Dedifferentiated amniotic fluid mesenchymal stem cell (primary cell): Measurements from ENCODE around the gene NR3C2.
"Not testable (repeated sequence)": the region's sequence is repeated elsewhere in the genome, so short reads cannot be mapped to it uniquely, and the experiment has no call there.

ENCODE experiments used
- DNase-seq: peaks from one replicate; pipeline ENCODE4 v3.0.0-alpha.2; 2016; ENCODE audit errors: extremely low spot score

The NR3C2 gene

DNA sequence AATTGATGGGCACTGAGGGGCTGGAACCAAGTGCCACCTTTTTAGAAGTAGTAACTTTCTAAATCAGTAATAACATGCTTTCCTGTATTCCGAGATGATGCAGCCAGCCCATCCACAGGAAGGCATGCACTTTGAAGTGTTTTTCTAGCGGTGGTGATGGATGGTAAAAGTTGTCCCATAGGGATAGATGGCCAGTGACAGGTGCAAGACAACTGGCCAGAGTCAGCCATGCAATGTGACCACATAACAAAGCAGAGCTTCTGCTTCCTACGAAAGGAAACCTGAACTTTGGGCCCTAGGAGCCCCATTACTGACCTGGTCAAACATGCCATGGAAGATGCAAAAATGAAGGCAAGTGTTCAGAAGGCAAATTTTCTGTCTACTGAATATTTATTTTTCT, 72.3 kb downstream of the NR3C2 start:
- no peak for DNase-seq

DNA sequence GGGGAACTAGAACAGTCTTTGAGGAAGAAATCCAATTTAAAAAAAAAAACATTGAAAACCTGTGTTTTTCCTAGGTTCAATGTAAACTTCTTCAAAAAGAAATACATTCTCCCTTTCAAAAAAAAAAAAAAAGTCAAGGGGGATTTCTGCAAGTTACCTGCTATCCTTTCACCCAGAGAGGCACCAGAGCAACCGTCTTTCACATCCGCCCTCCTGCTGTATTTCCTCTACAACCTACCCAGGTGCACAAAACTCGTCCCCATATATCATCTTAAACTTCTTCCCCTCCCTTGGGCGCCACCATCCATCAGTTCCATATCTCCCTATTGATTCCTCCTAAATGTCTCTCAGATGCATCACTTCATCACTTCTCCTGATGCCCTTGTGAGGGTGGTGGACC, 74.5 kb downstream of the NR3C2 start:
- no peak for DNase-seq

- DNase-seq, result no peak
Observed at GRCh38 chr4:148366251-148366650, 76.0 kb downstream of the NR3C2 start.

DNA sequence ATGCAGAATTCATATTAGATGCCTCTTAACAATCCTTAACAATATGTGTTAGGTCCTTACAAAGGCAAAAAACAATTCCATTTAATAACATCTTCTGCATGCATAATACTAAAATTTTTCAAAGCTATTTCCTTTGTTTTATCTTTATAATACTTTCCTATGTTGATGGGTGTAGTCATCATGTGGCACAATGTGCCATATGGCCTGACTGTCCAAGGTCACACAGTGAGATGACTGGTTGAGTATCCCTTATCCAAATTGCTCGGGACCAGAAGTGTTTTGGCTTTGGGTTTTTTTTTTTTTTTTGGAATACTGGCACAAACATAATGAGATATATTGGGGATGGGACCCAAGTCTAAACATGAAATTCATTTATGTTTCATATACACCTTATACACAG, 77.7 kb downstream of the NR3C2 start:
- DNase-seq, result no peak

DNA sequence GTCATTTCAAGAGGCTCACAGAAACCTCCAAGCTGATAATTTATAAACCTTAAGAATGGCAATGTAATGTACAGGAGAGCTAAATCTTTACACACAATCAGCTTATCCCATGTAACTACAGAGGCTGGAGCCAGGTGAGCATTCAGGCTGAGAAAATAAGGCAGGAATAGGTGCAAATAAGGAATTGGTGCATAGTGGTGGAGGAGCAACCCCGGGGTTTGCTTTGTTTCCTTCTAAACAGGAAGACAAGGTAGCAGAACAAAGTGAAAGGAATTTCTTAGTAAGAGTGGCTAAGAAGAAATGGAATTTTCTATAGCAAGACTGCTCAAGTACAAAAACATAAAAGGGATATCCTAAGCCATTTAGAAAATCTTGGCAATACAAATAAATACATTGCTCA, 82.4 kb downstream of the NR3C2 start:
- no peak for DNase-seq

DNA sequence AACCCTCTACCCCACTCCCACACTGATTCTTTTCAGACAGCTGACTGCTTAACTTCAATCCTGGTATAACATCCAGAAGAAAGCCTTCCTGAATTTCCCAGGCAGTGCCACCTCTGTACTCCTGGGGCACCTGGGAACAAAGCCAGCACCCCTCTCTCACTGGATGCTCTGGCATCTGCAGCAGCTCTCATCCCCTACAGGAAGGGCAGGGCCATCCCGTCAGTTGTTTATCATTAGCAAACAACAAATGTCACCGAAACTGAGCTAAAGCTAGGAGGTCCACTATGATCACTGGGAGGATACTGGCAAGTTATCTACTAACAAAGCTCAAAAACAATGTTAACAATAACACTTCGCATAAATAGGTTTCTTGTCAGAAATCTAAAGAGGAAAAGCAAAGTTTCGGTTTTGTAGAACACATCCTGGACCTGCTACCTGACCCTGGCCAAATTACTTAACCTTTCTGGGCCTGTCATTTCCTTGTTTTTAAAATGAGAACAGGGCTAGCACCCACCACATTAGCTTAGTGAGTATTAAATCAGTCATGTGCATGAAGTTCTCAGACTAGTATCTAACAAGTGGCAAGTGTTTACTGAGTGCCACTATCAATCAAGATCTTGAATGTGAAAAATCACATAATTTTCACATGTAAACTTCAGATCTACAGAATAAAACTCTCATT, 86.6 kb downstream of the NR3C2 start:
- DNase-seq, result no peak

DNA sequence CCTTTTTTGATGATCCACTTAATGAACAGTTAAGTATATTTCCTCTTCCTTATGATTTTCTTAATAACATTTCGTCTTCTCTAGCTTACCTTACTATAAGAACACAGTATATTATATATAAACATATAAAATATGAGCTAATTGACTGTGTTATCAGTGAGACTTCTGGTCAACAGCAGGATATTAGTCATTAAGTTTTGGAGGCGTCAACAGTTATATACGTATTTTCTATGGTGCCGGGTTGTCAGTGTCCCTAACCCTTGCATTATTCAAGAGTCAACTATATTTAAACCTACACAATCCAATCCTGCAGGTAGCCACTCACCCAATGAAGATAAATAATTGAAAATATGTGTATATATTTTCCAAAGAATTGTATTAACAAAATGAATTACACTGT, 88.0 kb downstream of the NR3C2 start:
- DNase-seq, result no peak

GRCh38 chr4:148353571-148353970, 88.6 kb downstream of the NR3C2 start:
- DNase-seq, result no peak

DNA sequence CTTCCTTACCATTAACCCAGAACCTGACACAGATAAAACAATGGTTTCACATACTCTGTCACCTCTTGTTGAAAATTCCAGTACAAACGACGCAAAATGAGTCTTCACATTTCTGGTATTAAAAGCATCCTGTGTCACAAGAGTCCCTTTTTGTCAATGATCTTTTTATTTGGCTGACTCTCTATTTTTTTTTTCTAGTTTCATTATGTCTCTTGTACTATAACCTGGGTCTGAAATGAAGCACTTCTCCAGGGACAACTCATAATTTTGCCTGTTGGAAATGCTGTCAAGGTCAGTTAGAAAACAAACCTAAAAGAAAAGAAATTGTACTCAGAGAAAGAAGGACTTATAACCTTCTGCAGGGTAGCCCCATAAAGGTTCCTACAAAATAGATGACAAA, 93.1 kb downstream of the NR3C2 start:
- DNase-seq, result no peak

DNA sequence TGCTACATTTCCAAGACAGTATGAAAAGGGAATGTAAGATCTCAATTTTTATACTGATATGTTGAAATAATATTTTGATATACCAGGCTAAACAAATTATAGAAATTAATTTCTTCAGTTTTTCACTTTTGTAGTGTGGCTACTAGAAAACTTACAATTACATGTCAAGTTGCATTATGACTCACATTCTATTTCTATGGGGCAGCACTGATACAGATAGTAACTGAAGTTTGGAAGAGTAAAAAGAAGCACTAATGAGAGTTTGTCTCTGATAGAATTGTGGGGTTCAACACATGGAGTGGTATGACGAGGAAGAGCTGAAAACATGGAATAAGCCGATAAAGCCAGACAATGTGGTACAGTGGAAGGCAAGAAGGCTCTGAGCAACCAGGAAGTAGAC, 95.6 kb downstream of the NR3C2 start:
- DNase-seq, result no peak

- no peak for DNase-seq
Observed at GRCh38 chr4:148345509-148345908, 96.7 kb downstream of the NR3C2 start.

DNA sequence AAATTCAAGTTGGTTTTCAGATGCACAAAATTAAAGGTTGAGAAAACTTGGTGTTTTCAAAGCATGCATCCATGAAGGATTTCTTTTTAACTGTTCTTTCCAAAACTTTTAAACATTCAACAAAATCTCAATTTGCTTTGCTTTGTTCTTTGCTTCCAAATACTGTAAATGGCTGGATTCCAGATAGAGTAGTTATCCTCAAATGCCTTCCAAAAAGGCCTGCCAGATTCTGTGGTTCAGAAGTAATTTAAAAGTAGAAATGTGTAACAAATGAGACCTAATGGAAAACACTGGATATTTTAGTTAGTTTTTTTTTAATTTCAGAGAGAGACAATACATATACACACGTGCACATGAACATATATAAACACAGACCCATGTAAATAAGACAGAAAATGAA, 97.3 kb downstream of the NR3C2 start:
- DNase-seq, result no peak

DNA sequence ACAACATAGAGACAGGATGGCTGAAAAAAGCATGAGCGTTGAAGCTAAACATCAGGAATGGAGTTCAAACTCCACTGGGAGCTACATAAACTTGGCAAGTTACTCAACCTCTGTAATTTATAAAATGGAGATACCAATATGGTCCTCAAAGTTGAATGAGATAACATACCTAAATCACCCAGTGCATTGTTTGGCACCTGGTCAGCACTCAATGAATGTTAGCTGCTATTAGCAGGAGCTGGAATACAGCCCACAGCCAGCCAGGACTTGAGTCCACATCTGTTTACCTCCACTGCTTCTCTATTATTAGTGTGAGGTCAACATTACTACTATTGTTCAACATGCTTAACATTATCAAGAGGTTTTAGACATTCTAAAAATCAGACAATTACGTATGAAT, 97.9 kb downstream of the NR3C2 start:
- DNase-seq, result no peak

DNA sequence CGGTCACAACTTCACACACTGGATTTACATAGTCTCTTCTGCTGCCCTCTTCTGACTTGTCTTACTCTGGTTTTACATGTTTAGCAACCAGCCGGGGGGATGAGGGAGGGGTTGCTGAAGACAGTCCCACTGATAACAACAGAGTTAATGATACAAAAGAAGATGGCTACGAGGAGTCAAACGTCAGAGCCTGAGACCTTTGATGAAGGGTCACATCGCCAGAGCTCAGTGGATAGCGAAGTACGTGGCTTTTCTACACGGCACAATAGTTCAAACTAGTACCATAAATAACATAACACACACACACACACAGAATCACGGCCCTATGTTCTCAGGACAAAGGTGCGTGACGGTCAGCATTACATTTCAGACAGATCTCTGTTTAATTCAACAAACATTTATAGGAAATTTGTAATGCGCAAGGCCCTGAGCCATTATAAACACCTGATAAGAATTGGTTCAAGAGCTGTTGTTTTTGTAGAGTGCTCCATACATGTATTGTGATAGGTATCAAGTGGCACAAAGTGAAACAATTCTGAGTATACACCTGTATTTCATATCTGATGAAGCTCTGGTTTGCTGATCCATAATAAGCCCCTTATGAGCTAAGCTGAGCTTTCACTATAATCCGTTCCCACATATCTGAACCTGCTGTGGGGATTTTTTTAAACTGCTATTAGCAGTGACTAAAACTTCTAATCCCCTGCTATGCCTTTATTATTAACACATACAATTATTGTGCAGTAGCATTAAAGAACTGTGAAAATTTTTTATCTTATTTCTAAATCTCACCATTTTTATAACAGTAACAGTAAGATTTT, 100.0 kb downstream of the NR3C2 start:
- no peak for DNase-seq

DNA sequence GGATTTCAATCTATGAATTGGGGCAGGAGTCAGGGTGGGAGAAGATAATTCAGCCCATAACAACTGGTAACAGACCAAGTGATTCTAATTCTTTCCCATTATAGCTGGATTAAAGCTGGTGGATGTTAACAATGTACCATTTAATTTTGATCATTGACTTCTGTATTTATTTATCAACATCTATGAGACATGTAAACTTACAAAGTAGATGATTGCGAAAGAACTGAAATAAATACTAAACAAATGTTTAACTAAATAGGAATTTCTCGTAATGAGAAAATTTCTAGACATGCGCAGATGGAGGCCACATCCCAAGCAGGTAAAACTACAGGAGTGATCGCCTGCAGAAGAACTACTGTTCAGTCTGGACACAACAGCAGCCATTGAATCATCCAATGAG, 107.1 kb downstream of the NR3C2 start:
- no peak for DNase-seq

- DNase-seq, result no peak
Observed at GRCh38 chr4:148333265-148333664, 108.9 kb downstream of the NR3C2 start.

GRCh38 chr4:148332486-148332885, 109.7 kb downstream of the NR3C2 start:
- DNase-seq, result no peak

DNA sequence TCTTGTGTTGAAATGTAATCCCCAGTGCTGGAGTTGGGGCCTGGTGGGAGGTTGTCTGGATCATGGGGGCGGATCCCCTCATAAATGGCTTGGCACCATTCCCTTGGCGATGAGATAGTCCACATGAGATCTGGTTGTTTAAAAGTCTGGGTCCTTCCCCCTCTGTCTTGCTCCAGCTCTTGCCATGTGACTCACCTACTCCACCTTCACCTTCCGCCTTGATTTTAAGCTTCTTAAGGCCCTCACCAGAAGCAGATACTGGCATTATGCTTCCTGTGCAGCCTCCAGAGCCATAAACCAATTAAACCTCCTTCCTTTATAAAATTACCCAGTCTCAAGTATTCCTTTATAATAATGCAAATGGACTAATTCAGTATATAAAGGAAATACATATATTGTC, 111.5 kb downstream of the NR3C2 start:
- no peak for DNase-seq

GRCh38 chr4:148330161-148330560, 112.1 kb downstream of the NR3C2 start:
- DNase-seq, result no peak

GRCh38 chr4:148329751-148330150, 112.5 kb downstream of the NR3C2 start:
- no peak for DNase-seq

GRCh38 chr4:148327683-148328082, 114.5 kb downstream of the NR3C2 start:
- DNase-seq, result no peak

DNA sequence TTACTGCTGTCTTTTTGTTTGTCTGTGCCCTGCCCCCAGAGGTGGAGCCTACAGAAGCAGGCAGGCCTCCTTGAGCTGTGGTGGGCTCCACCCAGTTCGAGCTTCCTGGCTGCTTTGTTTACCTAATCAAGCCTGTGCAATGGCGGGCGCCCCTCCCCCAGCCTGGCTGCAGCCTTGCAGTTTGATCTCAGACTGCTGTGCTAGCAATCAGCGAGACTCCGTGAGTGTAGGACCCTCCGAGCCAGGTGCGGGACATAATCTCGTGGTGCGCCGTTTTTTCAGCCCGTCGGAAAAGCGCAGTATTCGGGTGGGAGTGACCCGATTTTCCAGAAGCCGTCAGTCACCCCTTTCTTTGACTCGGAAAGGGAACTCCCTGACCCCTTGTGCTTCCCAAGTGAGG, 118.9 kb downstream of the NR3C2 start:
- DNase-seq, result not testable (repeated sequence)

- no peak for DNase-seq
Observed at GRCh38 chr4:148315049-148315448, 127.2 kb downstream of the NR3C2 start.
